Mammary epithelial cell (primary cell): ENCODE measurements around the gene CALML6.

Source experiments
- EZH2 ChIP-seq: IDR thresholded peaks from 2 replicates; pipeline ENCODE4 v1.6.1; 2012; ENCODE audit warnings: low read length, inconsistent platforms, borderline replicate concordance
- TF ChIP-seq, protein P1 (sequence below), 2 donors: IDR thresholded peaks in 1 of 2; conservative IDR thresholded peaks in 1 of 2; 2 replicates each; pipeline ENCODE4 v1.5.1; 2011 to 2012; ENCODE audit warnings: inconsistent platforms in 2 of 2, low read length in 2 of 2, mild to moderate bottlenecking in 2 of 2, control low read depth in 1 of 2, low read depth in 1 of 2; ENCODE audit not compliant: insufficient read depth in 1 of 2; ENCODE audit errors: extremely low read depth in 1 of 2

DNA sequence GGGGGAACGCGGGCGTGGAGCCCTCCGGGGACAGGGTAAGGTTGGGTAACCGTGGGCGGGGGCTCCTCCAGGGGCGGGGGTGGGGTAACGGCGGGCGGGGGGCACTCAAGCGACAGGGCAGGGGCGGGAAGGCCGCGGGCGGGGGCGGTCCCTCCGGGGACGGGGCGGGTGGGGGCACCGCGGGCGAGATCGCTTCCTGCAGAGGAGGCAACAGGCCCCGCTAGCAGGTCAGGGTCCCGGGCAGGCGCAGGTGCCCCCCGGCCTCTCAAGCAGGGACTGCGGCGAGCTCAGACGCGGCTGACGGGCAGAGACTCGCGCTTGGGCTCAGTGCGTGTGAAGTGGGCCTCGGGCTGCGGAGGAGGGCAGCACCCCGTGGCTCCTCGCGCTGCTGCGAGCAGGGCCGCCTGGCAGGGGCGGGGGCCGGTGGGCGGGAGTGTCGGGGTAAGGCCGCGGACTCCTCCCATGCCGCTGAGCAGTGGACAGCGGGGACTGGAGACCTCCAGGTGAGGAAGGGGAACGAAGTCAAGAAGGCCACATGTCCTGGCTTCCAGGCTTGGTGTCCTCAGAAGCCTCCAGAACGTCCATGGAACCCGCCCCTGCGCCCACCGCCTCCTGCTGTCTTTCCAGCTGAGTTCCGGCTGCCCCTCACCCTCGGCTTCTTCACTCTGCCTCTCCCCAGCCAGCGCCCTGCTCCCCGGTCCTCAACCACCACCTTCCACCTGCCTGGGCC, 23.5 kb upstream of the CALML6 start:
- TF ChIP-seq, protein P1, sequence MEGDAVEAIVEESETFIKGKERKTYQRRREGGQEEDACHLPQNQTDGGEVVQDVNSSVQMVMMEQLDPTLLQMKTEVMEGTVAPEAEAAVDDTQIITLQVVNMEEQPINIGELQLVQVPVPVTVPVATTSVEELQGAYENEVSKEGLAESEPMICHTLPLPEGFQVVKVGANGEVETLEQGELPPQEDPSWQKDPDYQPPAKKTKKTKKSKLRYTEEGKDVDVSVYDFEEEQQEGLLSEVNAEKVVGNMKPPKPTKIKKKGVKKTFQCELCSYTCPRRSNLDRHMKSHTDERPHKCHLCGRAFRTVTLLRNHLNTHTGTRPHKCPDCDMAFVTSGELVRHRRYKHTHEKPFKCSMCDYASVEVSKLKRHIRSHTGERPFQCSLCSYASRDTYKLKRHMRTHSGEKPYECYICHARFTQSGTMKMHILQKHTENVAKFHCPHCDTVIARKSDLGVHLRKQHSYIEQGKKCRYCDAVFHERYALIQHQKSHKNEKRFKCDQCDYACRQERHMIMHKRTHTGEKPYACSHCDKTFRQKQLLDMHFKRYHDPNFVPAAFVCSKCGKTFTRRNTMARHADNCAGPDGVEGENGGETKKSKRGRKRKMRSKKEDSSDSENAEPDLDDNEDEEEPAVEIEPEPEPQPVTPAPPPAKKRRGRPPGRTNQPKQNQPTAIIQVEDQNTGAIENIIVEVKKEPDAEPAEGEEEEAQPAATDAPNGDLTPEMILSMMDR (conservative IDR thresholded peaks at IDR 0.05 in 1 of 2, IDR thresholded peaks at IDR 0.05 in 1 of 2; ENCODE audit: extremely low read depth in 1 of 2, insufficient read depth in 1 of 2, low read depth in 1 of 2, low read length in 2 of 2): no peak
- no peak for TF ChIP-seq EZH2
